ENCODE data around the gene NSUN2.
"Not testable (repeated sequence)": the region's sequence is repeated elsewhere in the genome, so short reads cannot be mapped to it uniquely, and the experiment has no call there.

The NSUN2 gene

DNA sequence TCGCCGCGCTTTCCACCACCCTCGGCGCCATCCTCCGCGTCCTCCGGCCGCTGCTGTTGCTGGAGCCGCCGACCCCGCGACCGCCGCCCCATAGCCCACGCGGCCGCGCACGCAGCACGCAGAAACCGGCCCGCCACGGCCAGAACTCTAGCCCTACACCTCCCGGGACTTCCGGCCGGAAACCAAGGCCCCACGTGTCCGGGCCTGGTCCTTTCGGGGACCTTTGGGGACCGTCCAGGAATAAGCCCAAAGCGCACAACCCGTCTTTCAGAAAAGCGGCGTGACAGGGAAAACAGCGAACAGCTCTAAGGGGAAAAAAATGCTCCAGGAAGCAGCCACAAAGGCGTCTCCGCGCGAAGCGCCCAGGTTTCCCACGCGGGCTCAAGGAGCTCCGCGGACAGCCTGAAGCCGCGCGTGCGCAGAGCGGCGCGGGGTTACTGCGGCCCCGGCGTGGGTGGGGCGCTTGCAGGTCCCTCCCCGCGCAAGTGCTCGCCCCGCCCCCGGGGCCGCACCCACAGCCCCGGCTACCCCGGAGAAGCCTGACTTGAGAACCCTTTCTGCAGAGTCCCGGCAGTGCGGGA is at the start of gene NSUN2, which contains the start of gene SRD5A1:
Gene NSUN2, minus strand, starts transcription at position 157 of the 581 bp plus-strand sequence. Its CDS starts 65 bp downstream, at position 92.
Gene SRD5A1, plus strand, starts transcription at position 553 of the 581 bp plus-strand sequence. CDS start 137 bp downstream, outside the sequence.
- peak; percentile 90 for DNase-seq

DNA sequence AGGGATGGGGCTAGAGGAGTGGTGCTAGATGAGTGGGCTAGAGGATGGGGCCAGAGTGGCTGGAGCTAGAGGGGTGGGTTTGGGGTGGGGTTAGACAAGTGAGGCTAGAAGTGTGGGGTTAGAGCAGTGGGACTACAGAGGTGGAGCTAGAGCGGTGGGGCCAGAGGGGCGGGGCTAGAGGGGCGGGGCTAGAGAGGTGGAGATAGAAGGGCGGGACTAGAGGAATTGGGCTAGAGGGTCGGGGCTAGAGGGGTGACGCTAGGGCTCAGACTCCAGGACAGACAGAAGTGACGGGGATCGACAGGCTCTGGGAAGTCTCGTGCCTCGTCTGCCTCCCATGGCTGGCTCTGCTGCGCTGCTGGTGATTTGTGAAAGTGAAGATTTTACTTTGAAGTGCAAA is 49.4 kb upstream of the NSUN2 start:
- DNase-seq, result no peak

DNA sequence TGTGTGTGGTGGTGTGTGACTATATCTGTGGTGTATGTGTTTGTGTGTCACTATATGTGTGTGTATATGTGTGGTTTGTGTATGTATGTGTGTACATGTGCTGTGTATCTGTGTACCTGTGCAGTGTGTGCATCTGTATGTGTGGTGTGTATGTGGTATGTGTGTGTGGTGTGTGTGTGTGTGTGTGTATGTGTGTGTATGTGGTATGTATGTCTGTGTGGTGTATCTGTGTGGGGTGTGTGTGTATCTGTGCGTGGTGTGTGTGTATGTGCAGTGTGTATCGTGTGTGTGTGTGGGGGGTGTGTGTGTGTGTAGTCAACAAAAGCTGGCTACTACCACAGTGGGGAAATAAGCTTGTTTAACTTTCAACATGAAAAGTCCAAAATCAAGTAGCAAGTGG is 48.8 kb upstream of the NSUN2 start:
- no peak for DNase-seq

DNA sequence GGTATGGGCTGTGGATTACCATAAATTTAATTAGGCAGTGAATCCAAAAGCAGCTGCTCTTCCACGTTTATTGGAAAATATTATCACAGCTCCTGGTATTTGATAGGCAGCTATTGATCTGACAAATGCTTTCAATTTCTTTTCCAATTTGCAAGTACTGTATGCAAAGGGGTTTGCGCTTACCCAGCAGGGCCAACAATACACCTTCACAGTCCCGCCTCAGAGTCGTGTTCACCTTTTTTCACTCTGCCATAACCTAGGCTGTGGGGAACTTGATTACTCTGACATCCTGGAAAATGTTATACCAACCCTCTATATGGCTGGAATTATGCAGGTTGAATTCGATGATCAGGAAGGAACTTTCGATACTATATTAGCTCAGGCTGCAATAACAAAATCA is 48.1 kb upstream of the NSUN2 start:
- no peak for DNase-seq

DNA sequence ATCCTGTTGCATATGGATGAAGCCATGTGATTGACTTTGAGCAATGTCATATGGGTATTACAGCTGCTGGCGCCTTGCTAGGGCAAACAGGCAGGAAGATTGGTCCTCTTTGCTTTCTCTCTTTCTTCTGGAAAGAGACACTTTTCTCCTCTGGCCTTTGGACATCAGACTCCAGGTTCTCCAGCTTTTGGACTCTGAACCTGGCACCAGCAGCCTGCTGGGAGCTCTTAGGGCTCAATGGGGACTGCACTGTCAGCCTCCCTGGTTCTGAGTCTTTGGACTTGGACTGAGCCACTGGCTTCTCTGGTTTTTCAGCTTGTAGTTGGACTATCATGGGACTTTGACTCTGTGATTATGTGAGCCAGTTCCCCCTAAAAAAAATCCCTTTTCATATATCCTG is 45.5 kb upstream of the NSUN2 start:
- DNase-seq, result no peak

DNA sequence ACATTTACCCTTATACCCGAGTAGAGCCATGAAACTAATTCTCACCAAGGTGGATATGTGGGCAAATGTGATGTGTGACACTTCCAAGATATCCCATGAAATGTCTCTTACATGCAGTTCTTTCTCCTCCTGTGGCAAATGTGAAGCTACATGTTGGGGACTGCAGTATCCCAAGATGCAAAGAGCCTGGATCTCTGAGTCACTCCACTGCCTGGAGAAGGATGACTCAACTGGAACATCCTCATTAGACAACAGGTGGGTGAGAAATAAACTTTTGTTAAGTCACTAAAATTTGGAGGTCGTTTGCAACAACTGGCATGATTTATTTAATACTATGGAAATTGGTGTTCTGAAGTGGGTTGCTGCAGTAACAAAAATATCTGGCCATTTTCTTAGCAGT is 43.9 kb upstream of the NSUN2 start:
- no peak for DNase-seq

DNA sequence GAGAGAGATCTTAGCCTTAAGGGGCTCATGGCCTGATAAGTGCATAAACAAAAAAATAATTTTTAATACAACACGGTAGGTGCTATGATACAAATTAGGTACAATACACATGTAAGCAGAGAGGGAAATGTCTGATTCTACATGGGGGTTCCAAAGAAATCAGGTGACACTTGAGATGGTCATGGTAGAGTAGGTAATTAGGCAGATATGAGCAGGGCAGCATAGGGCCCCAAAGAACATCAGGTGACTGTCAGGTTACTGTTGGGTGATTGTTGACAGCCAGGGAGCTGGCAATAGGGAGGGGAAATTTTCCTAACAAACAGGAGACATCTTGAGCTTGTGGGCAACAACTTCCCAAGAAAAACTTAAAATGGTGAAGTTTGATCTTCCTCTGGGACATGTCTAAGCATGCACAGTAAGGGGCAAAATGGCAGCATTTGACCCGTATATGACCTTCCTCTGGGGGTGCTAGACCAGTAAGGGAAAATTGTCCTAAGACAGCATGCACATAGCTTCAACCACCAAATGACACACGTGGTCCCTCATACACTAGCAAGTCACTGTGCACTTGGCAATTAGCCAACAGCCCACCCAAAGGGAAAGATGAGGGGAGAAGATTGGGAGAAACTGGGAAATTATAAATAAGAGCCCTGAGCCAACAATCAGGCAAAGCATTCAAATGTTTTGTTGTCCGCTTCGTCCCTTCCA is 43.1 kb upstream of the NSUN2 start:
- DNase-seq, result no peak

DNA sequence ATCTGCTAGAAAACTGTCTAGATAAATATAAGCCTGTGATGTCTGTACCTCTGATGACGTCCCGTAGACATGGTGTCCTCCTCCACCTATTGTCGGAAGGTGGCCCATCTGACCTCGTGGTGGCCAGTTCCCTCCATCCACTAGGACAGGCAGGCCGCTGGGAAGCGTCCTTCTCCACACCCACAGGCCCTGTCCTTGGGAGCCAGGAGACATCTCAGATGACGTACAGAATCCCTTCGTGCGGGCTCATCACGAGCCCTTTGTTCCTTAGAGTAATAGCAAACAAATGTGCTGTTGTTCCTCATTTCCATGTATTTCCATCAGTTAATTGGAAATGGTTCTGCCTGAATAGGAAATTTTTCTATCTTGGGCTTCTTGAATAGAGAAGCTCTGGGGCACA is 42.0 kb upstream of the NSUN2 start:
- DNase-seq, result no peak

DNA sequence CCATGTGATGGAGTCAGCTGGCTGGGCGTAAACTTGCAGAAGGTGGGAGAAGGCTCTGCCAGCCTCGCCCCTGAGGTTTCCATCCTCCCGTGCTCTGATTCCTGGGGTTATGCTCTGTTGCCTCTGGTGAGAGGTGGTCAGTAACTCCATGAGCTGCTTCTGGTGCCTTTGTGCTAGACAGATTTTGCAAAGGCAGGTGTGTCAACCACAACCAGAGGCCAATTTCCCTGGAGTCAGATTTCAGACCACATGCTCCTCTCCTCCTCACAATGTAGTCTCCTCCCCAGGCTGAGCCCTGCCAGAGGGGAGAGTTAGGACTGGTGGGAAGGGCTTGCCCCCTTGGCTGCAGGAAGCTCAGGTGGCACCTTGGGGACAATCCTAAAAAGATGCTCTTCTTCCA is 41.6 kb upstream of the NSUN2 start:
- DNase-seq, result no peak

DNA sequence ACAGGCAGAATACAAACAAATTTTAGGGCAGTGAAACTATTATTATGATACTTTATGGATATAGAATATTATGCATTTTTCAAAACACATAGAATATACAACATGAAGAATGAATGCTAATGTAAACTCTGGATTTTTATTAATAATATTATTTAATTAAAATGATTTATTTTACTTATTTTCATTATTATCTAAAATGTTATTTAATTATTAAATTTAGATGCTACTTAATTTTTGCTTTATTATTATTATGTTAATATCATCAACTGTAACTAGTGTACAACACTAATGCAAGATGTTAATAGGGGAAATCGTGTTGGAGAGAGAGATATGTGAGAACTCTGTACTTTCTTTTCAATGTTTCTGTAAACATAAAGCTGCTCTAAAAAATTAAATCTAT is 41.1 kb upstream of the NSUN2 start:
- DNase-seq, result no peak

DNA sequence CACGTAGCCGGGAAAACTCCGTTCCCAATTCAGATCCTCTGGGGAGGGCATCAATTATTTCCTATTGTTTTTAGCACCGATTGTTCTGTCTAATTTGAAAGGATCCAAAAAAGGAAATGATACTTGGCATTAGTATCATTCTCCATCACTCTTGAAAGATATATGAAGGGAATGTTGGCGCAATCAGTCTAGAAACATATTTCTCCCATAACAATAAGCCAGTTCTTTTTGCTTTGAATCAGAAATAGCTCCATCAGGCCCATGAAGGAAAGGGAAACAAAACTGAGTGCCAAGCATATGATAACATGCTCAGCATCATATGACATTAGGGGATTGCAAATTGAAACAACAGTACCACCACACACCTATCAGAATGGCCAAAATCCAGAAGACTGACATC is 40.2 kb upstream of the NSUN2 start:
- no peak for DNase-seq

DNA sequence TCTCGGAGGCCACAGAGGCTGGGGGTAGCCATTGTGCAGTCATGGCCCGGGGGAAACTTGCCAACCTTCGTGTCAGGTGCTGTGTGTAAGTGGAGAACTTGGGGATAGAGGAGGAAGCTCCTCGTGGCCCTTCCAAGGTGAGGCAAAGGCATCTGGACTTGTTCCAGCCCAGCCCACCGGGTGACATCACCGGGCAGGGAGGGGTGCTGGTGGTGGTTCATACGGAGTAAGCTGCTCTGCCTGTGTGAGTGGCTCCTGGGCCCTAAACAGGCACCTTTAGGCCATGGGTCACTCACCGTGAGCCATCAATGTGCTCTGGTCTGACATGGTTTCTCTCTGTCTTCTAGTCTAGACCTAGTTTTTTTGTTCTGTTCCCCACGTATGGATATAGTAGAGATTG is 35.9 kb upstream of the NSUN2 start:
- not testable (repeated sequence) for DNase-seq

DNA sequence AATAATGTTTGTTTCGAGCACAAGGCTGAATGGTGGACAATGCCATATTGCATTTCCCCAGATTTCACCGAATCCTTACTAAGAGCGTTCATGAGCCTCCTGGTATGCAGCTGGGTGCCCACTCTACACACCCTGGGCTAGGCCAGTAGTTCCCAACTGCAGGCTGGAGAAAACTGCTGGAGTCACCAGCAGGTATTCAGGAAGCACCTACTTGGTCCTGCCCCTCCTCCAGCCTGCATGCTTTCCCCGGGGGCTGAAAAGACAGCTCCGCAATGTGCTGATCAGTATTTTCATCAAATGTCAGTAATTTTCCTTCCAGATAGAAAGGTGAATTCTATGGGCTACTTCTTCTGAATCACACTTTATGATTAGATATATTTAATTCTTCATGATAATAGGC is 34.8 kb upstream of the NSUN2 start:
- no peak for DNase-seq

DNA sequence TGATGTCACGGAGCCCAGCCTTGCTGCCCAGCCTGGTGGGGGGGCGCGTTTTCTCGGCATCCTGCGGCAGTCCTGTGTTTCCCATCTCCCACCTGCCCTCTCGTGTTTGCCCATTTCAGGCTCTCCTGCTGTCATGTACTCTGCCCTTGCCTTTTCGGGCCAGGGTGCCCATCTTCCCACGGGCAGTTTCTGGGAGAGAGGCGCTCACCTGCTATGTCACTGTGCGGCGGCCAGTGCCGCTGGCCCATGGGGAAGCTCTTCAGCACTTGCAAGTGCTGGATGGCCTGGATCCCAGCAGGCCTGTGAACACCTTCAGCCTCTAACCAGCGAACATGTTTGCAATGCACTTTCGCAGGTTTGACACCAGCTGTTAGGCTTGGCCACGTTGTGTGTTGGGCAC is 33.9 kb upstream of the NSUN2 start:
- no peak for DNase-seq

DNA sequence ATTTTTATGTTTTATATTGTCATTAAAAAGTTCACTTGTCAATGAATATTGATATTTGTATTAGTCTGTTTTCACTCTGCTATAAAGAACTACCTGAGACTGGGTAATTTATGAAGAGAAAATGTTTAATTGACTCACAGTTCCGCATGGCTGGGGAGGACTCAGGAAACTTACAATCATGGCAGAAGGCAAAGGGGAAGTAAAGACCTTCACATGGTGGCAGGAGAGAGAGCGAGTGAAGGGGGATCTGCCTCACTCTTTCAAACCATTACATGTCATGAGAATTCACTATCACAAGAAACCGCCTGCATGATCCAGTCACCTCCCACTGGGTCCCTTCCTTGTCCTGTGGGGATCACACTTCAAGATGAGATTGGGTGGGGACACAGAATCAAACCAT is 27.8 kb upstream of the NSUN2 start:
- no peak for DNase-seq

DNA sequence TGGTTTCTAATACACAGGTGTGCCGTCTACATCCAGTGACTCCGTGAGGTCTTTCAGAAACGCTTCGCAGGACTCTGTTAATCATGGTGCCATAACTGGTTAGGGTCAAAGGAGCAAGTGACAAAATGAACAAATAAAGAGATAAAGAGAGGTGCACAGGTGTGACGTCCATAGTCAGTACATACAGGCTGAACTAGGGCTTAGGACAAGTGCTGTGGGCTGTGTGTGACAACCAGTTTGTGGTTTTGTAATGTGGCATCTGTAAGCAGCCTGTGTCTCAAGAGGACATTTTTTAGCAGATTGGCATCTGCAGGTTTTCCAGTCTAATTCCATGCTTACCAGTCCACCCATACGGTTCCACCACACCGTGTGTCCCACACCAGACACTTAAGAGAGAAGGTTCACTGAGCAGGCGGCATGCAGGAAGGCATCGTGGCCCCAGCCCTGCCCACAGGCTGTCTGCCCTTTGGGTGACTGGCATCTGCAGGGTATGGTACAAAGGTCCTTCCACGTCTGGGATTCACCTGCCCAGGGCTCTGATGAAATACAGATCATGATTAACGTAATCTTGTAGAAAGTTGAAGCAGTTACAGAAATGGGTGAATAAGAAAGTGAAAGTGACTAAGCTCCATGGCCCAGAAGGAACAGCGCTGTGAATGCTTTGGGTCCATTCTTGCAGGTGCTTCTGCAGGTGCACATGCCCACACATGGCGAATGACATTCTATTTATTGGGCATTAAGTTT is 27.3 kb upstream of the NSUN2 start:
- no peak for DNase-seq

DNA sequence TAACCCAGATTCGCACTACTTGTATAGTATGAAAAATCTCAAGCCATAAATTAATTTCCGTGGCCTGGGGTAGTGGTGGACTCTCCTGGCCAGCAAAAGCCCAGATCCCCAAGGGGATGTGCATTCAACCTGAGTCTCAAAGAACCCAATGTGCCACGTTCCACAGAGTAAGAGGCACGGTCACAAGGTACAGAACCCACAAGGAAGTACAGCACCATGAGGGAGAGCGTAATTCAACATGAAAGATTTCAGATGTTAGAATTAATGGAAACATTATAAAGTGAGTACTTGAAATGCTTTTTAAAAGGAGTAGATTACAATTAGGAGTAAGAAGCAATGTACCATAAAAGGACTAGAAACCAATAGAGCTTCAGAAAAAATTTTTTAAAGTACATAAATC is 23.8 kb upstream of the NSUN2 start:
- DNase-seq, result no peak

DNA sequence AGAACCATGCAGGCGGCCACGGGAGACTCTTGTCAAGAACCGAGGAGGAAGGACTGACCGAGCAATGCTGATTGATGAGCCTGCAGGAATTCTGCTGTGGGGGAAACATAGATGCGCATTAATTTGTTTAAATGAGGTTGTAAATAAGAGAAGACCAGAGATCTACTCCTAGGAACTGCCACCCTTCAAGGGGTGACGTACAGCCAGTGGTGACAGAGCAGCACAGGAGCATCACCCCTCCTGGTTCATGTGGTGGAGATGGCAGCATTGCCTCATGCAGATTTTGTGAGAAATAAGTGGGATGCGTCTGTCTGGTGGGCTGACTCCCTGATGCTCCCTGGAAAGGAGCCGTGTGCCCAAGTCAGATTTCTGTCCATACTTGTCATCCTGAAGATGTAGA is 22.6 kb upstream of the NSUN2 start:
- no peak for DNase-seq

DNA sequence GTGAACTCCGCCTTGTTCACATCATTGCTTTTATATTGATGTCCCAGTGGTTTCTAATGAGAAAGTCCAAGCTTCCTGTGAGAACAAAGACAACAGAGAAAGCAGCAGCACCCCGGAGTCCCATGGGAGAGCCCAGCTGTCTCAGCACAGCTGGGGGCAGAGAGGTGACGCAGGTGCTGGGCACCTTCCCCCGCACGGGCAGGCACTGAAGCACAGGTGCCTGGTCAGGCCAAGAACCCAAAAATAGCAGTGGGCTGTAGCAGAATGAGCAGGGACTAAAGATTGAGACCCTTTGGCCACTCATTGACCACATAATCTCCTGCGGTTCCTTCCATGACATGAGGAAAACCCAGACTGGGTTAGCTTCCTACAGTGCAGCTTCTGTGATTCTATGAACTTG is 19.2 kb upstream of the NSUN2 start:
- DNase-seq, result no peak

DNA sequence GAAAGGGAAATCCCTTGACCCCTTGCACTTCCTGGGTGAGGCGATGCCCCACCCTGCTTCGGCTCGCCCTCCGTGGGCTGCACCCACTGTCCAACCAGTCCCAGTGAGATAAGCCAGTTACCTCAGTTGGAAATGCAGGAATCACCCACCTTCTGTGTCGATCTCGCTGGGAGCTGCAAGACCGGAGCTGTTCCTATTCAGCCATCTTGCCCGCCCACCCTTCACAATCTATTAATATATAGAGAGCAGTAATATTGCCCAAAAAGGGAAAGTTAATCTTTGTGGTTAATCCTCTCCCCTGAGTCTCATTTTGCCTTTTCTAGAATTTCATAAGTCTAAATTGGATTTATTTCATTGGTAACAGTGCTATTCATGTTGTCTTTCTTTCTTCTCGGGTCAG is 16.8 kb upstream of the NSUN2 start:
- no peak for DNase-seq

DNA sequence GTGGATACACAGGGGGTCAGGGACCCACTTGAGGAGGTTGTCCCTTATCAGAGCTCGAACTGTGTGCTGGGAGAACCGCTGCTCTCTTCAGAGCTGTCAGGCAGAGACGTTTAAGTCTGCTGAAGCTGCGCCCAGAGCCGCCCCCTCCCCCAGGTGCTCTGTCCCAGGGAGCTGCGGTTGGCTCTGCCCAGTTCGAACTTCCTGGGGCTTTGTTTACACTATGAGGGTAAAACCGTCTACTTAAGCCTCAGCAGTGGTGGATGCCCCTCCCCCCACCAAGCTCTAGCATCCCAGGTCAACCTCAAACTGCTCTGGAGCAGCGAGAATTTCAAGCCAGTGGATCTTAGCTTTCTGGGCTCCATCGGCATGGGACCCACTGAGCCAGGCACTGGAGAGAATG is 16.3 kb upstream of the NSUN2 start:
- DNase-seq, result no peak

DNA sequence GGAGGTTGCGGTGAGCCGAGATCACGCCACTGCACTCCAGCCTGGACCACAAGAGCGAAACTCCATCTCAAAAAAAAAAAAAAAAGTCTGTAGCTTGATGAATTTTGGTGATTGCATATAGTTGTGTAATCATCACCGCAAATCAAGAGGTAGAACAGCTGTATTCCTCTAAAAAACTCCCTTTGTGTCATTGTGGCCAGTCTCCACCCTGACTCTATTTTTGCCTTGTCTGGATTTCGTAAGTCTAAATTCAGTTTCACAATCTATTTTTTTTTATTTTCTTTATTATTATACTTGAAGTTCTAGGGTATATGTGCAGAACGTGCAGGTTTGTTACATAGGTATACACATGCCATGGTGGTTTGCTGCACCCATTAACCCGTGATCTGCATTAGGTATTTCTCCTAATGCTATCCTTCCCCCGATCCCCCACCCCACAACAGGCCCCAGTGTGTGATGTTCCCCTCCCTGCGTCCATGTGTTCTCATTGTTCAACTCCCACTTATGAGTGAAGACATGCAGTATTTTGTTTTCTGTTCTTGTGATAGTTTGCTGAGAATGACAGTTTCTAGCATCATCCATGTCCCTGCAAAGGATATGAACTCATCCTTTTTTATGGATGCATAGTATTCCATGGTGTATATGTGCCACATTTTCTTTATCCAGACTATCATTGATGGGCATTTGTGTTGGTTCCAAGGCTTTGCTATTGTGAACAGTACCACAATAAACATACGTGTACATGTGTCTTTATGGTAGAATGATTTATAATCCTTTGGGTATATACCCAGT is 12.9 kb upstream of the NSUN2 start:
- DNase-seq, result not testable (repeated sequence)

DNA sequence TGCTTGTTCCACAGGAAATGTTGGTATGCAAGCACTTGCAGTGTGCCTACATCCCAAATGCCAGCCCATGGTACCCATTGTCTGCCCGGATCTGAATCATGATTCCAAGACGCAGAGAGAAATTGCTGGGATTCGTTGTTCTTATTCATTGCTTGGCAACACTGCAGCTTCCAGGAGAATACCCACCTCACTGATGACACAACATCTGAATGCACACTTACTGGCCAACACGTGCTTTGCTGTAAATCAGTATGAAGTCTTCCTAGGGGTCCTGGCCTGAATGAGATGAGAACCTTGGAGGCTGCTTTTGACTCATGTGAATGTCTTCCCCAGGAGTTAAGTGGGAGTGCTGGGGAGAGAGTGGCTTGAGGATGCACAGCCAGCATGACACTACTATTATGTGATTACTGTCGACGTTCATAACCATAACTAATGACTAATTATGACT is 12.0 kb upstream of the NSUN2 start:
- DNase-seq, result no peak

All from activated gamma-delta T cell treated with Interleukin-2 at 50 U/mL for 16 hours (primary cell).